ENCODE data around the gene ACP7. TPM values are rescaled to one million over a fixed set of nuclear protein-coding genes. Genes with fewer than 3 reads are reported as not detected.

The ACP7 gene
- total RNA-seq, 1 experiment from 2014 or later: 0.15 TPM

- Histone ChIP-seq H3K14ac (ENCODE audit: insufficient read depth, low read length) (no peak overlapping the region), H3K9me3 (ENCODE audit: control insufficient read depth, low read depth, low read length) (no peaks in the 10 kb centered on the region), H3K9ac (ENCODE audit: extremely low read depth, insufficient read length, low read length) (no peak overlapping the region), H3K27me3 (ENCODE audit: insufficient read depth, low read length) (no peaks in the 10 kb centered on the region), H2BK20ac (ENCODE audit: low read depth, low read length, poor library complexity, severe bottlenecking) (no peak overlapping the region), H2BK120ac (ENCODE audit: low read depth, low read length, poor library complexity, severe bottlenecking) (no peak overlapping the region), H4K5ac (ENCODE audit: insufficient read length, low read depth, low read length) (no peak overlapping the region), H3K56ac (ENCODE audit: insufficient read length, low read depth, low read length) (no peak overlapping the region), H4K8ac (replicated peaks; ENCODE audit: insufficient read length, low read depth, low read length) (no peak overlapping the region), H2BK15ac (ENCODE audit: low read depth, low read length) (no peak overlapping the region), H2BK5ac (ENCODE audit: insufficient read length, low read length) (no peak overlapping the region), H3K23ac (ENCODE audit: insufficient read length, low read depth, low read length) (no peak overlapping the region), H3K79me2 (ENCODE audit: insufficient read depth, low read length) (peaks cover 25% of the 10 kb centered on the region; the same call in 1 of the 2 replicates), H3K4me2 (ENCODE audit: insufficient read depth, insufficient read length, low read length) (no peak overlapping the region), H4K91ac (ENCODE audit: insufficient read length, low read depth, low read length) (no peak overlapping the region), H3K4ac (ENCODE audit: low read depth, low read length) (no peak overlapping the region), H2AFZ (ENCODE audit: low read length) (no peak overlapping the region), H3K79me1 (ENCODE audit: insufficient read depth, low read depth, low read length, poor library complexity, severe bottlenecking) (no peaks in the 10 kb centered on the region), H3K23me2 (ENCODE audit: insufficient read length, low read depth, low read length, poor library complexity, severe bottlenecking) (no peaks in the 10 kb centered on the region), H3T11ph (ENCODE audit: low read length) (no peak overlapping the region), H2BK12ac (ENCODE audit: insufficient read length, low read depth, low read length) (no peak overlapping the region), H2AK5ac (ENCODE audit: insufficient read length, low read length) (no peak overlapping the region), H3K4me1 (ENCODE audit: insufficient read depth, low read length) (peaks cover 8% of the 10 kb centered on the region; the same call in 1 of the 2 replicates), H3K18ac (ENCODE audit: insufficient read length, low read depth, low read length) (no peak overlapping the region), H4K20me1 (ENCODE audit: control insufficient read depth, insufficient read depth, insufficient read length) (peaks cover 8% of the 10 kb centered on the region), H3K27ac (ENCODE audit: insufficient read length, low read depth, low read length) (no peak overlapping the region)
- no peaks in the 10 kb centered on the region; a peak in 1 of 7 replicates for H3K36me3 Mint-ChIP-seq (ENCODE audit: insufficient read depth in 1 of 3, low read depth in 3 of 3)
- no peak for DNase-seq
- WGBS (ENCODE audit: extremely low coverage, insufficient read length, low lambda C conversion rate): no CpG with 5 or more reads among the region's 23 CpGs
- peaks cover 77 to 89% of the 10 kb centered on the region in 2 experiments for H3K4me1 Mint-ChIP-seq
- no peaks in the 10 kb centered on the region for H3K27me3 Mint-ChIP-seq (ENCODE audit: low read depth)
- peak overlapping the region; percentile 15 to 45; a peak in 1 of 5 replicates for H3K4me3 Mint-ChIP-seq
- H3K27ac Mint-ChIP-seq: 0 out of 7 replicates have a peak overlapping the region, but pooled peaks of 1 of the 3 experiments have one; percentile 53
- TF ChIP-seq CTCF (conservative IDR thresholded peaks at IDR 0.05): no peak
- H3K9me3 Mint-ChIP-seq: no peaks in the 10 kb centered on the region
Observed at GRCh38 chr19:39133431-39134270, 49.5 kb downstream of the ACP7 start.

Data from H9 (cell line).